Measurements from ENCODE around the gene PPHLN1.

PPHLN1 gene

DNA sequence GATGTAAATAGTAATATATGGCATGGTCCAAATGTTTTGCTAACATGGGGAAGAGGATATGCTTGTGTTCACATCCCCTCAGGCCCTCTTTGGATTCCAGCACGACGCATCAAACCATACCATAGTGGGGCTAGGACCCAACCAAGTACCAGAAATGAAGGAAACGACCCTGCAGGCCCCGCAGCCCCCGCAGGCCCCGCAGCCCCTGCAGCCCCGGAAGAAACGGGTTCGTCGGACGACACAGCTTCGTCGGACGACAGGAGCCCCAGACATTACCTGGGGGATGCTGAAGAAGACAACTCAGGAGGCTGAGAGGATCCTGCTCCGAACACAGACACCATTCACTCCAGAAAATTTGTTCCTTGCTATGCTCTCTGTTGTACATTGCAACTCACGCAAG is 119.9 kb downstream of the PPHLN1 start:
- H3K4me3 ChIP-seq (ENCODE audit: low read depth, low read length): no peak overlapping the region
- DNase-seq (ENCODE audit: low read depth): no peak
- TF ChIP-seq, protein P1, sequence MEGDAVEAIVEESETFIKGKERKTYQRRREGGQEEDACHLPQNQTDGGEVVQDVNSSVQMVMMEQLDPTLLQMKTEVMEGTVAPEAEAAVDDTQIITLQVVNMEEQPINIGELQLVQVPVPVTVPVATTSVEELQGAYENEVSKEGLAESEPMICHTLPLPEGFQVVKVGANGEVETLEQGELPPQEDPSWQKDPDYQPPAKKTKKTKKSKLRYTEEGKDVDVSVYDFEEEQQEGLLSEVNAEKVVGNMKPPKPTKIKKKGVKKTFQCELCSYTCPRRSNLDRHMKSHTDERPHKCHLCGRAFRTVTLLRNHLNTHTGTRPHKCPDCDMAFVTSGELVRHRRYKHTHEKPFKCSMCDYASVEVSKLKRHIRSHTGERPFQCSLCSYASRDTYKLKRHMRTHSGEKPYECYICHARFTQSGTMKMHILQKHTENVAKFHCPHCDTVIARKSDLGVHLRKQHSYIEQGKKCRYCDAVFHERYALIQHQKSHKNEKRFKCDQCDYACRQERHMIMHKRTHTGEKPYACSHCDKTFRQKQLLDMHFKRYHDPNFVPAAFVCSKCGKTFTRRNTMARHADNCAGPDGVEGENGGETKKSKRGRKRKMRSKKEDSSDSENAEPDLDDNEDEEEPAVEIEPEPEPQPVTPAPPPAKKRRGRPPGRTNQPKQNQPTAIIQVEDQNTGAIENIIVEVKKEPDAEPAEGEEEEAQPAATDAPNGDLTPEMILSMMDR (IDR thresholded peaks at IDR 0.05; ENCODE audit: control insufficient read depth, extremely low read depth, insufficient read depth): no peak

DNA sequence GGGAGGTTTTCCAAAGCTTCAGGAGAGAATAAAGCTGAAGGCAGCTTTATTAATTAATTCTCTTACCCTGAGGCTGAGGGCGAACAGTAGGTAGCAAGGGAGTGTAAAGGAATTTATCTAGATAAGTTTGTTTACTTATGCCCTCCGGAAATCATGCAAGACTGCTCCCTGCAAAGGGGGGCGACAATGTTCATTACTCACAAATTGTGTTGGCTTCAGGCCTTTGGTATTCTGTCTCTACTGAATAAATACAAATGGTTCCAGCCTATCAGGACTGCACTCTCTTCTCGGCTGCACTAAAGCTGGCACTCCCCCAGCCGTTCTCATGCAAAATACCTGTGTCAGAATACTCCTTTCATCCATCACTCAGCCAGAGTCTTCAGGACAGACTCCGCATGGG is 120.8 kb downstream of the PPHLN1 start:
- TF ChIP-seq, protein P1 (IDR thresholded peaks at IDR 0.05; ENCODE audit: control insufficient read depth, extremely low read depth, insufficient read depth): no peak
- DNase-seq (ENCODE audit: low read depth): no peak
- no peak overlapping the region for H3K4me3 ChIP-seq (ENCODE audit: low read depth, low read length)

DNA sequence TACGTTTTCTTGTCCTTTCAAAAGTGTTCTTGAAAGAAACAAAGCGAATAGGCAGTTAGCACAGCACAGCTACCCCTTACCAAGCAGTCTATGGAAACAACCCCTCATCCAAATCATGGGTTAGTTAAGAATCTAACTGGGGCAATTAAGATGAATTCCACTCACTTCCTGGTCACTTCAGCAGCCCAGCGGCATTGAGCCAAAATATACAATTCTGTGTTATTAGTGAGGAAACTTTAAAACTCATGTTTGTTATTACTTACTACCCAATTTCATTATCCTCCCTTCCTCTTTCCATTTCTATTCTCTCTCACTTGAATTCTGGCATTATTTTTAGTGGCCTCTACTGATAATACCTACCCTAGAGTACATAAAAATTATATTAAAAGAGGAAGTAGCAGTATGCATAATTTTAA is 121.4 kb downstream of the PPHLN1 start:
- no peak overlapping the region for H3K4me3 ChIP-seq (ENCODE audit: low read depth, low read length)
- TF ChIP-seq, protein P1 (IDR thresholded peaks at IDR 0.05; ENCODE audit: control insufficient read depth, extremely low read depth, insufficient read depth): no peak
- DNase-seq (ENCODE audit: low read depth): no peak

GRCh38 chr12:42448841-42449240 is 122.9 kb downstream of the PPHLN1 start:
- no peak for DNase-seq (ENCODE audit: low read depth)
- TF ChIP-seq, protein P1 (IDR thresholded peaks at IDR 0.05; ENCODE audit: control insufficient read depth, extremely low read depth, insufficient read depth): no peak
- H3K4me3 ChIP-seq (ENCODE audit: low read depth, low read length): no peak overlapping the region

DNA sequence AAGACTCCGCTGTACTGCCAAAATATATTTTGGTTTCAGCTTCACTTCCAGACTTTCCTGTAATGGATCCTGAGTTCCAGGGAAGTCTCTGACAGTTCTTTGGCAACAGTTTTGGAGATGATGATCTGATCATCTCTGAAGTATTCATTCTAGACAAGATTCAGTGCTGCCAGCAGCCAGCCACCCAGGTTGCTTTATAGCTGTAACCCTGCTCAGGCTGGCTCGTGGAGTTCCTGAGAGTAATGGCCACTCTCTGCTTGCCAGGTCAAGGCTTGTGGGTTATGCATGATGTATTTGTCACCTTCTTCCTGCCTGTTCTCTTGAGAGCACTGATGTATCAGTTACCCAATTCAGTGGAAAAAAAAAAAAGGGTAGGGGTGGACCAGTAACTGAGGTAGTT is 124.3 kb downstream of the PPHLN1 start:
- DNase-seq (ENCODE audit: low read depth): no peak
- TF ChIP-seq, protein P1 (IDR thresholded peaks at IDR 0.05; ENCODE audit: control insufficient read depth, extremely low read depth, insufficient read depth): no peak
- H3K4me3 ChIP-seq (ENCODE audit: low read depth, low read length): no peak overlapping the region

DNA sequence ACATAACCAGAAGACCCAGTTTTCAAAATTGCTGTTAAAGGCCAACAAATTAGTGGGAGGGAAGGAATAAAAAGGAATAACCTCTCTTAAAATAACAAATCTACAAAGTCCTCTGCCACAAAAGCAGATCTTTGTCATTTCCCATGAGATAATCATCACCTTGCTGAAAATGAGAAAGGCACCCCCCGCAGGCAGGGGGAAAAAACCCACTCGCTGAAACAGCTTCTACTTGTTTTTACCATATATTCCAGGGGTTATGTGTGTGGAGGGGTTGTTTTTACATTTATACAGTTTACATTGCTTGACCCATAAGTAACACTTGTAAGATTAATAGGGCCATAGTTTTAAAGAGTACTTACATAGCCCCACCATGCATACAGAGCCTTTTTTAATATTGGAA is 132.6 kb downstream of the PPHLN1 start:
- no peak overlapping the region for H3K4me3 ChIP-seq (ENCODE audit: low read depth, low read length)
- TF ChIP-seq, protein P1 (IDR thresholded peaks at IDR 0.05; ENCODE audit: control insufficient read depth, extremely low read depth, insufficient read depth): no peak
- no peak for DNase-seq (ENCODE audit: low read depth)

DNA sequence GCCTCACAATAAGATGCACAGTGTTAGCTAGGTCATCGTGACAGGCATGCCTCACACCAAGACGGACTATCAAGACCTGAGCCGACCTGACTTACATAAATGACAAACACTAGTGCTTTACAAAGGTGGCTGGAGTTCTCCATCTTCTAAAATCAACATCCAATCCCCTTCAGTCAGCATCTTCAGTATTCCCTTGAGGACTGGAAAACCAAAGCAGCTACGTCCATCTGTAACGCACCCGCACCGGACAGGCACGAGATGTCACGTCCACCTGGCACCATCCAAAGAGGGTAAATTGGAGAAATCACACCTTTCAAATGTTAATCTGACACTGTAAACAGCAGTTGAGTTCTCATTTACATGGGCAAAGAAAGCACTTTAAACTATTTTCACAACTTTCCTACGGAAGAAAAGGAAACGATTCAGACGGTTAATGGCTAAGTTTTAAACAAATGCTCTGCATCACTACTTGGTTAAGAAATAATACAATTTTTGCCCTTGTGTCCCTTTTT is 133.4 kb downstream of the PPHLN1 start:
- TF ChIP-seq, protein P1 (IDR thresholded peaks at IDR 0.05; ENCODE audit: control insufficient read depth, extremely low read depth, insufficient read depth): no peak
- DNase-seq (ENCODE audit: low read depth): no peak
- no peak overlapping the region for H3K4me3 ChIP-seq (ENCODE audit: low read depth, low read length)
